NCI-H1694 (cell line): ENCODE measurements around the gene SLC35B4.

Experiments used
- DNase-seq: peaks from one replicate; lab custom pipeline; 2025; lab: John Stamatoyannopoulos, UW

Gene SLC35B4

GRCh38 chr7:134316539-134317344 is at the start of gene SLC35B4:
Gene SLC35B4 (minus strand): TSS chr7:134316930. CDS start chr7:134316751, 179 bp downstream.
- peak; percentile 95 for DNase-seq

GRCh38 chr7:134366481-134366880 is 49.8 kb upstream of the SLC35B4 start:
- no peak for DNase-seq

- no peak for DNase-seq
Measured at GRCh38 chr7:134365341-134366054, 48.8 kb upstream of the SLC35B4 start.

GRCh38 chr7:134364619-134365037 is 47.9 kb upstream of the SLC35B4 start:
- DNase-seq: no peak

GRCh38 chr7:134362587-134363483 is 46.1 kb upstream of the SLC35B4 start:
- DNase-seq: no peak

- no peak for DNase-seq
Measured at GRCh38 chr7:134359787-134360432, 43.2 kb upstream of the SLC35B4 start.

GRCh38 chr7:134357486-134357885 is 40.8 kb upstream of the SLC35B4 start:
- no peak for DNase-seq

- DNase-seq: no peak
Measured at GRCh38 chr7:134356421-134356936, 39.7 kb upstream of the SLC35B4 start.

- no peak for DNase-seq
Measured at GRCh38 chr7:134355927-134356326, 39.2 kb upstream of the SLC35B4 start.

- no peak for DNase-seq
Measured at GRCh38 chr7:134355004-134355525, 38.3 kb upstream of the SLC35B4 start.

- no peak for DNase-seq
Measured at GRCh38 chr7:134353411-134353810, 36.7 kb upstream of the SLC35B4 start.

GRCh38 chr7:134351424-134351823 is 34.7 kb upstream of the SLC35B4 start:
- no peak for DNase-seq

GRCh38 chr7:134350709-134351108 is 34.0 kb upstream of the SLC35B4 start:
- no peak for DNase-seq

- no peak for DNase-seq
Measured at GRCh38 chr7:134347567-134347966, 30.8 kb upstream of the SLC35B4 start.

- no peak for DNase-seq
Measured at GRCh38 chr7:134343796-134344195, 27.1 kb upstream of the SLC35B4 start.

GRCh38 chr7:134343136-134343535 is 26.4 kb upstream of the SLC35B4 start:
- no peak for DNase-seq

GRCh38 chr7:134339475-134339874 is 22.7 kb upstream of the SLC35B4 start:
- no peak for DNase-seq

- DNase-seq: no peak
Measured at GRCh38 chr7:134337980-134338379, 21.2 kb upstream of the SLC35B4 start.

GRCh38 chr7:134334408-134334807 is 17.7 kb upstream of the SLC35B4 start:
- no peak for DNase-seq

GRCh38 chr7:134333943-134334342 is 17.2 kb upstream of the SLC35B4 start:
- no peak for DNase-seq

- DNase-seq: no peak
Measured at GRCh38 chr7:134332892-134333291, 16.2 kb upstream of the SLC35B4 start.
